Endometrial microvascular endothelial cells (primary cell): Measurements from ENCODE around the gene NMT1. TPM values are rescaled to one million over a fixed set of nuclear protein-coding genes. Genes with fewer than 3 reads are reported as not detected.

Experiments
- in situ Hi-C: cut with HindIII; loops from 2 replicates; pipeline ENCODE4 v1.10.0; 2017; ENCODE audit warnings: low sequenced_read_pairs, low pct_unique_long_range_greater_than_20kb; ENCODE audit errors: inconsistent ontology term
- total RNA-seq: library from RNA; depleted of rRNA; stranded (reverse); fragments of >200 nt; gene quantifications from one replicate; pipeline ENCODE4 v1.2.3, GENCODE V29; 2015; ENCODE audit errors: inconsistent ontology term

NMT1 gene
- total RNA-seq, 1 donor from 2014 or later: 95.8 TPM

- in situ Hi-C loops: no loop called here
Measured at GRCh38 chr17:45070001-45070400, 8.9 kb downstream of the NMT1 start.

- in situ Hi-C loops: no loop called here
Measured at GRCh38 chr17:45070809-45071208, 9.7 kb downstream of the NMT1 start.

GRCh38 chr17:45073414-45074070, 12.4 kb downstream of the NMT1 start:
- in situ Hi-C loops: no loop called here

- in situ Hi-C loops: no loop called here
Measured at GRCh38 chr17:45077643-45078042, 16.5 kb downstream of the NMT1 start.

- in situ Hi-C loops: no loop called here
Measured at GRCh38 chr17:45081047-45081703, 20.1 kb downstream of the NMT1 start.

GRCh38 chr17:45086391-45086790, 25.3 kb downstream of the NMT1 start:
- in situ Hi-C loops: no loop called here

- in situ Hi-C loops: no loop called here
Measured at GRCh38 chr17:45086865-45087503, 25.9 kb downstream of the NMT1 start.

GRCh38 chr17:45087504-45087975, 26.4 kb downstream of the NMT1 start:
- in situ Hi-C loops: no loop called here

- in situ Hi-C loops: no loop called here
Measured at GRCh38 chr17:45087978-45088377, 26.9 kb downstream of the NMT1 start.

GRCh38 chr17:45088741-45089140, 27.6 kb downstream of the NMT1 start:
- in situ Hi-C loops: no loop called here

GRCh38 chr17:45090711-45091110, 29.6 kb downstream of the NMT1 start:
- in situ Hi-C loops: no loop called here

- in situ Hi-C loops: no loop called here
Measured at GRCh38 chr17:45091778-45092425, 30.8 kb downstream of the NMT1 start.

GRCh38 chr17:45092911-45093430, 31.9 kb downstream of the NMT1 start:
- in situ Hi-C loops: no loop called here

GRCh38 chr17:45093444-45094110, 32.5 kb downstream of the NMT1 start:
- in situ Hi-C loops: no loop called here

- in situ Hi-C loops: no loop called here
Measured at GRCh38 chr17:45096141-45096540, 35.0 kb downstream of the NMT1 start.

- in situ Hi-C loops: no loop called here
Measured at GRCh38 chr17:45096926-45097325, 35.8 kb downstream of the NMT1 start.

GRCh38 chr17:45098081-45098868, 37.2 kb downstream of the NMT1 start:
- in situ Hi-C loops: no loop called here
